ENCODE data around the gene PRDM16.

DNA sequence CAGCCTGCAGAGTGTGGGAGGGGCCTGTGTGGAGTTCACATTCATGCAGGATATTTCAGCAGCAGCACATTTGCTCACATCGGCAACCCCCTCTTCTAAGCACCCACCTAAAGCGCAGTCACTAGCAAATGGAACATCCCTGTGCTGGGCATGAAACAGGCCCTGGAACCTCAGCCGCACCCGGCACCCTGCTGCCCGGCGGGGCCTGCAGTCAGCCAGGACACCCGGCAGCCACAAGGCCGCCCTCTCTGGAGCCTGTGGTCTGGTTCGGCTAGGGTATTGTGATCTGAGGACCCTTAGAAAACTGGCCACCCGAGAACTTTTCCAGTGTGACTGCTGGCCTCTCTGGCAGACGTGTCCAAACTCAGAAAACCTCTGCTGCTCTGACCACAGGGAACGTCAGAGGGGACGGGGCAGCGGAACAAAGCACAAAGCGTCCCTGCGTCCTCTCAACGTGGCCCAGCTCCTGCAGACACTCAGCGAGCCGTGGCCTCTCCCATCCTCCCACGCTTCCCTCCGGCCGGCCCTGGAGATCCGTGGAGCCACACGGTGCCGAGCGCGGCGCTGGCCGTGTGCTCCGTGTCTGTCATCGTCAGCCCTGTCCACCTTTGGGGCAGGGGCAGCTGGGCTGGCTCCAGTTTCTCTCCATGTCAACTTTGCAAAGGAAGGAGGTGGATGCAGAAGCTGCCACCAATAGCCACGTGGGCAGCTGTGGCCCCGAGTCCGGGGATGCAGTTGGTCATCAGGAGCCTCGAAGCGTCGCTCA lies 209.6 kb downstream of the PRDM16 start:
- TF ChIP-seq TCF7L2 (IDR thresholded peaks at IDR 0.05; ENCODE audit: low read depth, low read length) (no peak), REST (IDR thresholded peaks at IDR 0.05; ENCODE audit: insufficient read depth in 1 of 2, low read depth in 2 of 2, low read length in 1 of 2) (no peak), CTCF (IDR thresholded peaks at IDR 0.05) (no peak), POLR2AphosphoS5 (IDR thresholded peaks at IDR 0.05; ENCODE audit: low read depth, low read length) (no peak)
